CD4-positive, alpha-beta T cell (primary cell): ENCODE results near the gene GJA9. TPM values are rescaled to one million over a fixed set of nuclear protein-coding genes. Genes with fewer than 3 reads are reported as not detected.
"Not testable (repeated sequence)": the region's sequence is repeated elsewhere in the genome, so short reads cannot be mapped to it uniquely, and the experiment has no call there.

Experiments used
- ATAC-seq: fragments of 200-7000 bp; cut with Tn5 transposase; one replicate; pipeline ENCODE4 v1.10.0; 2022; ENCODE audit warnings: mild to moderate bottlenecking; ENCODE audit not compliant: poor library complexity
- CTCF ChIA-PET: fragments of 350-600 bp; sonication (Branson Sonifier 250); formaldehyde crosslinking; loops from one replicate; lab custom pipeline; 2021; ENCODE audit warnings: antibody characterized with exemption, inconsistent platforms; lab: Charles Lee
- POLR2A ChIA-PET: fragments of 350-600 bp; sonication (Branson Sonifier 250); formaldehyde crosslinking; loops from one replicate; lab custom pipeline; 2021; ENCODE audit warnings: antibody characterized with exemption, inconsistent platforms; lab: Charles Lee
- DNase-seq, 14 experiments: peaks; one replicate each; pipeline ENCODE4 v3.0.0-alpha.2; 2013 to 2020; ENCODE audit warnings: mixed read lengths in 2 of 14
- H3K27ac ChIP-seq, 2 donors: one replicate each; pipeline versions ENCODE4 v1.5.1 to v1.7.0; 2013; ENCODE audit warnings: low read length in 2 of 2, low read depth in 1 of 2, mild to moderate bottlenecking in 1 of 2
- H3K27me3 ChIP-seq, 2 experiments: 1 replicate in 1 of 2; 2 replicates in 1 of 2; pipeline versions ENCODE4 v1.6.1 to v1.7.0; 2013; ENCODE audit warnings: low read length in 2 of 2, control low read depth in 1 of 2, mild to moderate bottlenecking in 1 of 2, moderate library complexity in 1 of 2; ENCODE audit not compliant: insufficient read depth in 2 of 2, control insufficient read depth in 1 of 2
- H3K36me3 ChIP-seq: one replicate; pipeline ENCODE4 v1.6.1; 2013; ENCODE audit warnings: low read length, control low read depth; ENCODE audit not compliant: insufficient read depth
- H3K4me1 ChIP-seq: one replicate; pipeline ENCODE4 v1.6.1; 2013; ENCODE audit warnings: low read length, control low read depth; ENCODE audit not compliant: insufficient read depth
- H3K4me3 ChIP-seq: one replicate; pipeline ENCODE4 v1.5.1; 2013; ENCODE audit warnings: mild to moderate bottlenecking, low read length, moderate library complexity
- H3K9me3 ChIP-seq, 2 experiments: 1 replicate in 1 of 2; 2 replicates in 1 of 2; pipeline versions ENCODE4 v1.6.1 to v1.7.0; 2013; ENCODE audit warnings: low read length in 2 of 2, mild to moderate bottlenecking in 2 of 2, control low read depth in 1 of 2, moderate library complexity in 1 of 2; ENCODE audit not compliant: control insufficient read depth in 1 of 2, insufficient read depth in 1 of 2
- H3K27ac Mint-ChIP-seq: one replicate; pipeline ENCODE4 v1.8.0; 2020; ENCODE audit warnings: mixed read lengths
- H3K27me3 Mint-ChIP-seq: one replicate; pipeline ENCODE4 v1.8.0; 2021; ENCODE audit warnings: mixed read lengths
- H3K36me3 Mint-ChIP-seq: one replicate; pipeline ENCODE4 v1.8.0; 2021; ENCODE audit warnings: low read depth, mixed read lengths
- H3K4me1 Mint-ChIP-seq: one replicate; pipeline ENCODE4 v1.8.0; 2021; ENCODE audit warnings: low read depth, mixed read lengths
- H3K4me3 Mint-ChIP-seq: one replicate; pipeline ENCODE4 v1.8.0; 2020; ENCODE audit warnings: mild to moderate bottlenecking, mixed read lengths
- H3K9me3 Mint-ChIP-seq: one replicate; pipeline ENCODE4 v1.8.0; 2020; ENCODE audit warnings: mixed read lengths
- CTCF ChIP-seq: fragments of 200-600 bp; IDR thresholded peaks from one replicate; pipeline ENCODE4 v1.8.0; 2022; ENCODE audit warnings: antibody characterized with exemption, mild to moderate bottlenecking
- intact Hi-C, 2 experiments: fragments of 100-400 bp; cut with DNase I in 1 of 2; cut with micrococcal nuclease in 1 of 2; formaldehyde crosslinking; loops; one replicate each; pipeline versions ENCODE4 v1.15.1 to v1.9.0; 2023 to 2025; cut with DNase I, micrococcal nuclease
- total RNA-seq, 174 experiments: library from RNA in 2 of 174; stranded (reverse) in 2 of 174; gene quantifications; one replicate each; pipeline ENCODE4 v1.2.3 and lab custom pipeline; 2021 to 2026

GJA9 gene
- total RNA-seq, 2 experiments from 2014 or later, result not detected

GRCh38 chr1:38840281-38840680 is 41.1 kb downstream of the GJA9 start:
- ATAC-seq, result no peak
- peak overlapping the region; percentile 60 for H3K27ac Mint-ChIP-seq
- CTCF ChIA-PET, result no interaction called here

GRCh38 chr1:38839363-38839762 is 42.0 kb downstream of the GJA9 start:
- H3K4me3 ChIP-seq, result no peak overlapping the region
- no peaks in the 10 kb centered on the region for H3K4me1 ChIP-seq
- H3K9me3 ChIP-seq, result no peaks in the 10 kb centered on the region
- ATAC-seq (no peak), DNase-seq (no peak)
- Mint-ChIP-seq H3K9me3 (no peaks in the 10 kb centered on the region), H3K27ac (no peak overlapping the region), H3K4me1 (peaks cover 19% of the 10 kb centered on the region), H3K27me3 (no peaks in the 10 kb centered on the region), H3K4me3 (no peak overlapping the region), H3K36me3 (peaks cover 60% of the 10 kb centered on the region)
- H3K27me3 ChIP-seq, result no peaks in the 10 kb centered on the region
- TF ChIP-seq CTCF, result no peak
- peaks cover 53% of the 10 kb centered on the region for H3K36me3 ChIP-seq
- CTCF ChIA-PET, result interaction anchor here (0.6 kb wide), 1 partner anchor 979 kb away, joined by 3 read pairs; no protein-coding TSS in a partner anchor
- POLR2A ChIA-PET, result no interaction called here
- intact Hi-C loops, result loop anchor here (5.0 to 10.0 kb wide), 4 partner anchors 477 to 1237 kb away; partner anchors contain the start of gene CDCA8 (in 1 of the 2)
- H3K27ac ChIP-seq, result no peak overlapping the region

More at GRCh38 chr1:38840281-38840680, 41.1 kb downstream of the GJA9 start:
- no peak overlapping the region for H3K4me3 ChIP-seq
- H3K27me3 ChIP-seq, result no peaks in the 10 kb centered on the region
- no peaks in the 10 kb centered on the region for H3K9me3 ChIP-seq
- POLR2A ChIA-PET, result interaction anchor here (0.6 kb wide), 1 partner anchor 896 kb away, joined by 3 read pairs; no protein-coding TSS in a partner anchor
- peaks cover 61% of the 10 kb centered on the region for H3K36me3 ChIP-seq
- H3K27ac ChIP-seq, result no peak overlapping the region
- DNase-seq, result no peak
- H3K27me3 Mint-ChIP-seq, result no peaks in the 10 kb centered on the region
- no peaks in the 10 kb centered on the region for H3K9me3 Mint-ChIP-seq
- no peak overlapping the region for H3K4me3 Mint-ChIP-seq
- TF ChIP-seq CTCF, result no peak
- no peaks in the 10 kb centered on the region for H3K4me1 ChIP-seq
- peaks cover 22% of the 10 kb centered on the region for H3K4me1 Mint-ChIP-seq
- intact Hi-C loops, result loop anchor here in 1 of 2 experiments (10.0 kb wide), 1 partner anchor 955 kb away; no protein-coding TSS in a partner anchor
- peaks cover 67% of the 10 kb centered on the region for H3K36me3 Mint-ChIP-seq

- DNase-seq, H3K27me3 Mint-ChIP-seq, H3K27ac ChIP-seq, H3K4me1 Mint-ChIP-seq, POLR2A ChIA-PET, H3K4me3 Mint-ChIP-seq, H3K27me3 ChIP-seq, H3K9me3 Mint-ChIP-seq, ATAC-seq, H3K4me3 ChIP-seq, H3K4me1 ChIP-seq, H3K9me3 ChIP-seq, H3K27ac Mint-ChIP-seq, CTCF ChIA-PET: not testable (repeated sequence)
- H3K36me3 ChIP-seq, result peaks cover 30% of the 10 kb centered on the region
- intact Hi-C loops, result loop anchor here (5.0 to 10.0 kb wide), 4 partner anchors 474 to 1234 kb away; partner anchors contain the start of gene CDCA8 (in 1 of the 2)
- H3K36me3 Mint-ChIP-seq, result peaks cover 38% of the 10 kb centered on the region
Observed at GRCh38 chr1:38836316-38836715, 45.1 kb downstream of the GJA9 start.
